PC-3 (cell line): Measurements from ENCODE around the gene PYM1.

ENCODE experiments used
- CTCF ChIP-seq: fragments of 300-600 bp; sonication (generic); conservative IDR thresholded peaks from 2 replicates; pipeline ENCODE4 v1.5.1; 2017; ENCODE audit warnings: antibody characterized with exemption, low read depth, mild to moderate bottlenecking, low read length
- EZH2 ChIP-seq: fragments of 300-600 bp; sonication (generic); IDR thresholded peaks from one replicate; pipeline ENCODE4 v1.6.1; 2017; ENCODE audit warnings: antibody characterized with exemption, mild to moderate bottlenecking, low read length; ENCODE audit not compliant: unreplicated experiment
- EZH2phosphoT487 ChIP-seq: fragments of 300-600 bp; sonication (generic); IDR thresholded peaks from 2 replicates; pipeline ENCODE4 v1.6.1; 2018; ENCODE audit warnings: mild to moderate bottlenecking, antibody characterized with exemption, low read length, borderline replicate concordance

GRCh38 chr12:55925870-55926737 lies 1.6 kb downstream of the PYM1 start:
- TF ChIP-seq CTCF: no peak
- TF ChIP-seq EZH2phosphoT487: no peak
- TF ChIP-seq EZH2: no peak
